Measurements from ENCODE around the gene MRPS18B.

DNA sequence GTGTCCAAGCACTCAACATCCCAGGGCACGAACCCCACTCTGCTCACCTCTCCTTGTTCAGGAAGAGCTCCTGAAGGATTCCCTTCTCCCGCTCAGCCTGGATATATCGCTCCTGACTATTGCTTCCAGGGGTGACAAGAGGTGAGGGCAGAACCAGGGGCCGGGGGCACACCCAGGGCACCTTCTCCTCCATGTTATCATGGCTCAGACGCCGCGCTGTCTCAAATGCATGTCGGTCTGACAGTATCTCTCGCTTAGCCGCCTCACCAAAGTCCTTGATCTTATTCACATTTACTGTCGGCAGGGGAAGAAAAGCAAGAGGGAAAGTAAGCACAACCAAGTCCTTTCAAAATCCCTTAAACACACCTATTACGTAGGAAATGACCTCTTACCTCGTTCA, 13.7 kb upstream of the MRPS18B start:
- TF ChIP-seq POLR2A (IDR thresholded peaks at IDR 0.05; ENCODE audit: low read depth, low read length) (no peak), RAD21 (IDR thresholded peaks at IDR 0.05; ENCODE audit: low read length) (no peak), CHD1 (IDR thresholded peaks at IDR 0.05; ENCODE audit: low read depth, low read length) (no peak)
- TF ChIP-seq, protein P1, sequence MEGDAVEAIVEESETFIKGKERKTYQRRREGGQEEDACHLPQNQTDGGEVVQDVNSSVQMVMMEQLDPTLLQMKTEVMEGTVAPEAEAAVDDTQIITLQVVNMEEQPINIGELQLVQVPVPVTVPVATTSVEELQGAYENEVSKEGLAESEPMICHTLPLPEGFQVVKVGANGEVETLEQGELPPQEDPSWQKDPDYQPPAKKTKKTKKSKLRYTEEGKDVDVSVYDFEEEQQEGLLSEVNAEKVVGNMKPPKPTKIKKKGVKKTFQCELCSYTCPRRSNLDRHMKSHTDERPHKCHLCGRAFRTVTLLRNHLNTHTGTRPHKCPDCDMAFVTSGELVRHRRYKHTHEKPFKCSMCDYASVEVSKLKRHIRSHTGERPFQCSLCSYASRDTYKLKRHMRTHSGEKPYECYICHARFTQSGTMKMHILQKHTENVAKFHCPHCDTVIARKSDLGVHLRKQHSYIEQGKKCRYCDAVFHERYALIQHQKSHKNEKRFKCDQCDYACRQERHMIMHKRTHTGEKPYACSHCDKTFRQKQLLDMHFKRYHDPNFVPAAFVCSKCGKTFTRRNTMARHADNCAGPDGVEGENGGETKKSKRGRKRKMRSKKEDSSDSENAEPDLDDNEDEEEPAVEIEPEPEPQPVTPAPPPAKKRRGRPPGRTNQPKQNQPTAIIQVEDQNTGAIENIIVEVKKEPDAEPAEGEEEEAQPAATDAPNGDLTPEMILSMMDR (conservative IDR thresholded peaks at IDR 0.05; ENCODE audit: low read depth, low read length): no peak
- TF ChIP-seq, protein P2, sequence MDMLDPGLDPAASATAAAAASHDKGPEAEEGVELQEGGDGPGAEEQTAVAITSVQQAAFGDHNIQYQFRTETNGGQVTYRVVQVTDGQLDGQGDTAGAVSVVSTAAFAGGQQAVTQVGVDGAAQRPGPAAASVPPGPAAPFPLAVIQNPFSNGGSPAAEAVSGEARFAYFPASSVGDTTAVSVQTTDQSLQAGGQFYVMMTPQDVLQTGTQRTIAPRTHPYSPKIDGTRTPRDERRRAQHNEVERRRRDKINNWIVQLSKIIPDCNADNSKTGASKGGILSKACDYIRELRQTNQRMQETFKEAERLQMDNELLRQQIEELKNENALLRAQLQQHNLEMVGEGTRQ (IDR thresholded peaks at IDR 0.05; ENCODE audit: low read depth, low read length): no peak

Measured in IMR-90 (cell line).